ENCODE measurements around the gene ALPP.
A peak's percentile ranks its signal among the peaks of the same experiment; 100 is the strongest.
"Not testable (repeated sequence)": the region's sequence is repeated elsewhere in the genome, so short reads cannot be mapped to it uniquely, and the experiment has no call there.

Gene ALPP

GRCh38 chr2:232407428-232408150, 29.0 kb downstream of the ALPP start:
- not testable (repeated sequence) for DNase-seq

- DNase-seq = not testable (repeated sequence)
Measured at GRCh38 chr2:232408269-232408668, 29.7 kb downstream of the ALPP start.

GRCh38 chr2:232409617-232410016, 31.1 kb downstream of the ALPP start:
- DNase-seq = not testable (repeated sequence)

GRCh38 chr2:232410238-232410900, 31.8 kb downstream of the ALPP start:
- DNase-seq = no peak

GRCh38 chr2:232411901-232412629, 33.5 kb downstream of the ALPP start:
- no peak for DNase-seq

- DNase-seq = no peak
Measured at GRCh38 chr2:232412986-232413385, 34.4 kb downstream of the ALPP start.

- no peak for DNase-seq
Measured at GRCh38 chr2:232415138-232415690, 36.7 kb downstream of the ALPP start.

GRCh38 chr2:232415736-232416520, 37.4 kb downstream of the ALPP start:
- no peak for DNase-seq

- DNase-seq = no peak
Measured at GRCh38 chr2:232416521-232417470, 38.2 kb downstream of the ALPP start.

GRCh38 chr2:232417489-232417888, 38.9 kb downstream of the ALPP start:
- no peak for DNase-seq

GRCh38 chr2:232418056-232418455, 39.5 kb downstream of the ALPP start:
- DNase-seq = no peak

GRCh38 chr2:232418466-232419244, 40.1 kb downstream of the ALPP start:
- DNase-seq = peak; percentile 60

GRCh38 chr2:232419245-232420072, 40.9 kb downstream of the ALPP start:
- DNase-seq = no peak

- no peak for DNase-seq
Measured at GRCh38 chr2:232420073-232420454, 41.5 kb downstream of the ALPP start.

- DNase-seq = peak; percentile 41
Measured at GRCh38 chr2:232420463-232421188, 42.1 kb downstream of the ALPP start.

GRCh38 chr2:232421189-232421785, 42.7 kb downstream of the ALPP start:
- no peak for DNase-seq

GRCh38 chr2:232422051-232422450, 43.5 kb downstream of the ALPP start:
- no peak for DNase-seq

GRCh38 chr2:232422996-232423395, 44.4 kb downstream of the ALPP start:
- peak; percentile 61 for DNase-seq

GRCh38 chr2:232423407-232423806, 44.9 kb downstream of the ALPP start:
- peak; percentile 40 for DNase-seq

All from NCI-H82 (cell line).